SHP77 treated with DMSO at 0.1 percent for 48 hours (cell line): Measurements from ENCODE around the gene BNC2.

Experiments
- DNase-seq: peaks from one replicate; lab custom pipeline; 2025; lab: John Stamatoyannopoulos, UW

The BNC2 gene

GRCh38 chr9:16755467-16756160 is 114.9 kb downstream of the BNC2 start:
- DNase-seq: no peak

- no peak for DNase-seq
Observed at GRCh38 chr9:16754662-16755061, 115.8 kb downstream of the BNC2 start.

GRCh38 chr9:16753256-16753655 is 117.2 kb downstream of the BNC2 start:
- no peak for DNase-seq

GRCh38 chr9:16752601-16753000 is 117.9 kb downstream of the BNC2 start:
- no peak for DNase-seq

- DNase-seq: no peak
Observed at GRCh38 chr9:16750553-16750952, 119.9 kb downstream of the BNC2 start.

- no peak for DNase-seq
Observed at GRCh38 chr9:16745359-16745758, 125.1 kb downstream of the BNC2 start.

GRCh38 chr9:16744394-16744793 is 126.1 kb downstream of the BNC2 start:
- no peak for DNase-seq

- DNase-seq: no peak
Observed at GRCh38 chr9:16743375-16743774, 127.1 kb downstream of the BNC2 start.

GRCh38 chr9:16735001-16735400 is 135.5 kb downstream of the BNC2 start:
- DNase-seq: no peak

- no peak for DNase-seq
Observed at GRCh38 chr9:16732546-16732945, 137.9 kb downstream of the BNC2 start.

- DNase-seq: no peak
Observed at GRCh38 chr9:16730162-16730561, 140.3 kb downstream of the BNC2 start.

- peak; percentile 52 for DNase-seq
Observed at GRCh38 chr9:16729651-16730050, 140.8 kb downstream of the BNC2 start.

- DNase-seq: no peak
Observed at GRCh38 chr9:16728137-16728508, 142.3 kb downstream of the BNC2 start.

- DNase-seq: no peak
Observed at GRCh38 chr9:16727452-16728136, 142.9 kb downstream of the BNC2 start.

- DNase-seq: no peak
Observed at GRCh38 chr9:16726718-16727451, 143.6 kb downstream of the BNC2 start.

GRCh38 chr9:16726029-16726428 is 144.4 kb downstream of the BNC2 start:
- no peak for DNase-seq

GRCh38 chr9:16725066-16725465 is 145.4 kb downstream of the BNC2 start:
- no peak for DNase-seq

GRCh38 chr9:16721972-16722371 is 148.5 kb downstream of the BNC2 start:
- DNase-seq: no peak

- no peak for DNase-seq
Observed at GRCh38 chr9:16720386-16720785, 150.1 kb downstream of the BNC2 start.

GRCh38 chr9:16719921-16720320 is 150.5 kb downstream of the BNC2 start:
- DNase-seq: no peak

GRCh38 chr9:16718952-16719351 is 151.5 kb downstream of the BNC2 start:
- DNase-seq: no peak

- DNase-seq: no peak
Observed at GRCh38 chr9:16718296-16718695, 152.2 kb downstream of the BNC2 start.

- DNase-seq: no peak
Observed at GRCh38 chr9:16716601-16717000, 153.9 kb downstream of the BNC2 start.
